GM12892 (cell line): Measurements from ENCODE around the gene NKD1.

Experiments used
- POLR2A ChIP-seq: IDR thresholded peaks from 2 replicates; pipeline ENCODE4 v1.6.1; 2011; ENCODE audit warnings: low read depth, low read length, control low read depth
- POLR2AphosphoS5 ChIP-seq: IDR thresholded peaks from 2 replicates; pipeline ENCODE4 v1.6.1; 2011; ENCODE audit warnings: low read depth, low read length, control low read depth
- TAF1 ChIP-seq: IDR thresholded peaks from 2 replicates; pipeline ENCODE4 v1.6.1; 2011; ENCODE audit warnings: low read depth, mild to moderate bottlenecking, control low read depth, low read length, borderline replicate concordance

GRCh38 chr16:50547340-50548124 lies 664 bp upstream of the NKD1 start:
- TF ChIP-seq POLR2AphosphoS5 (no peak), POLR2A (no peak), TAF1 (no peak)
